NCI-H526 treated with DMSO at 0.1 percent for 48 hours (cell line): Measurements from ENCODE around the gene ORAI3.
A peak's percentile ranks its signal among the peaks of the same experiment; 100 is the strongest.

Experiments
- DNase-seq: peaks from one replicate; lab custom pipeline; 2025; lab: John Stamatoyannopoulos, UW

Gene ORAI3

GRCh38 chr16:30971298-30971697, 22.4 kb downstream of the ORAI3 start:
- no peak for DNase-seq

- no peak for DNase-seq
Observed at GRCh38 chr16:30972872-30973271, 24.0 kb downstream of the ORAI3 start.

GRCh38 chr16:30974348-30974747, 25.5 kb downstream of the ORAI3 start:
- no peak for DNase-seq

GRCh38 chr16:30976486-30976885, 27.6 kb downstream of the ORAI3 start:
- DNase-seq = no peak

GRCh38 chr16:30977502-30977901, 28.6 kb downstream of the ORAI3 start:
- no peak for DNase-seq

- DNase-seq = no peak
Observed at GRCh38 chr16:30979170-30980022, 30.5 kb downstream of the ORAI3 start.

- no peak for DNase-seq
Observed at GRCh38 chr16:30980023-30980371, 31.1 kb downstream of the ORAI3 start.

- DNase-seq = no peak
Observed at GRCh38 chr16:30980434-30980833, 31.6 kb downstream of the ORAI3 start.

GRCh38 chr16:30980959-30981358, 32.1 kb downstream of the ORAI3 start:
- DNase-seq = no peak

- no peak for DNase-seq
Observed at GRCh38 chr16:30982548-30983288, 33.9 kb downstream of the ORAI3 start.

GRCh38 chr16:30983289-30983889, 34.5 kb downstream of the ORAI3 start:
- DNase-seq = no peak

GRCh38 chr16:30983898-30984610, 35.2 kb downstream of the ORAI3 start:
- no peak for DNase-seq

GRCh38 chr16:30984669-30985400, 36.0 kb downstream of the ORAI3 start, which contains the start of gene HSD3B7:
Gene HSD3B7, plus strand, starts transcription at chr16:30985207. Its CDS starts 452 bp downstream, at chr16:30985659.
- DNase-seq = peak; percentile 40

GRCh38 chr16:30985401-30986128, 36.7 kb downstream of the ORAI3 start:
- DNase-seq = peak; percentile 60

GRCh38 chr16:30986129-30986991, 37.5 kb downstream of the ORAI3 start:
- DNase-seq = no peak

GRCh38 chr16:30987581-30988190, 38.8 kb downstream of the ORAI3 start:
- no peak for DNase-seq

- DNase-seq = no peak
Observed at GRCh38 chr16:30989469-30990047, 40.7 kb downstream of the ORAI3 start.

- DNase-seq = no peak
Observed at GRCh38 chr16:30990105-30990504, 41.2 kb downstream of the ORAI3 start.

GRCh38 chr16:30991052-30991451, 42.2 kb downstream of the ORAI3 start:
- DNase-seq = no peak
